ENCODE measurements around the gene SMCO2. TPM values are rescaled to one million over a fixed set of nuclear protein-coding genes. Genes with fewer than 3 reads are reported as not detected.
A peak's percentile ranks its signal among the peaks of the same experiment; 100 is the strongest.

SMCO2 gene
- not detected in 2 replicates for total RNA-seq (2014; rRNA removed; shearing (Covaris generic))

DNA sequence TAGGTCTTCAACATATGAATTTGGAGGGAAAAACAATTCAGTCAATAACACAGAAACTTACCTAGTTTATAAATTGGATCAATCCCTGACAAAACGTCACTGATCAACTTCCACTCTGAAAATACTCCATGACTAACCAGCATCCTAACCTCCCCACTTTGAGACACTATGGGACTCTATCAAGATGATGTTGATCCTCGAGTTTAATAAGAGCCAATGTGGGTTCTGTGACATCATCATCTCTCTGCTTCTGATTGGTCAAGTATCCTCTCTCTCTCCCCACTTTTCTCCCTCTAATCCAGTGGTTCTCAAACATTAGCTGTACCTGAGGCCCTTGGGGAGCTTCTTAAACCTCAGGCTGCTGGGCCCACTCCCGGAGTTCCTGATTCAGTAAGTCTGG, at the start of gene SMCO2:
TSS of gene SMCO2 (plus strand) at position 301 of the 400 bp plus-strand sequence. CDS start 23,896 bp downstream, outside the sequence.
- no peak for DNase-seq (ENCODE audit: low read depth)

DNA sequence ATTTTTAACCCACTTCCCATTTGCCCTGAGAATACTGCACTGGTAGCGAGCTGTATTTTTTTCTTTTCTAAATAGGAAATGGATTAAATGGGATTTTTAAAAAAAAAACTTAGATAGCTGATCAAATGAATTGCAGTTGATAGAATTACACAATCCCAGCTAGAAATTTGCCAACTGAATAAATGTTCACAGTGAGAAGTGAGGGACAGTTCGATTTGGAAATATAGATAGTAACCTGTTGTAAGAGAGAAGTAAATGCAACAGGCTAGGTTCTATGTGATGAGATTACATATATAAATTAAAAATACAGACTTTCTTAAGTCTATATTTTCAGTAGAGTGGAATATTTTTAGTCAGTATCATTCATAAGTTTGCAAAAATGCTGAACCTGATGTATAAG, 48.1 kb upstream of the SMCO2 start:
- no peak for DNase-seq (ENCODE audit: low read depth)

DNA sequence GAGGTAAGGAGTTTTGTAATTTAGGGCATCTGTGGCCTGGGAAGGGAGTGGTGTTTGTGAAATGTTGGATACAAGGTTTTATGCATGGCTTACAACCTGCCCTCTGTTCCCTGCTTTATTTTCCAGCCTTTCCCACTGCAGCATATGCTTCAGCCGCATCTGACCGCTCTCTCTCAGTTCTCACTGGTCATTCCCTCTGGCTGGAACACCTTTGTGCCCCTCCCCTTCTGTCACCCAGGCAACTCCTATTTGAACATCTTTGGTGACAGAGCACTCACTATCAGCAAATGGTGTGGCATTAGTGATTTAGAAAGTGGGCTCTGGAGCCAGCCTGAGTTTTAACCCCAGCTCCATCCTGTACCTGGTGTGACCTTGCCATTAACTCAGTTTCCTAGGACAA, 47.5 kb upstream of the SMCO2 start:
- no peak for DNase-seq (ENCODE audit: low read depth)

DNA sequence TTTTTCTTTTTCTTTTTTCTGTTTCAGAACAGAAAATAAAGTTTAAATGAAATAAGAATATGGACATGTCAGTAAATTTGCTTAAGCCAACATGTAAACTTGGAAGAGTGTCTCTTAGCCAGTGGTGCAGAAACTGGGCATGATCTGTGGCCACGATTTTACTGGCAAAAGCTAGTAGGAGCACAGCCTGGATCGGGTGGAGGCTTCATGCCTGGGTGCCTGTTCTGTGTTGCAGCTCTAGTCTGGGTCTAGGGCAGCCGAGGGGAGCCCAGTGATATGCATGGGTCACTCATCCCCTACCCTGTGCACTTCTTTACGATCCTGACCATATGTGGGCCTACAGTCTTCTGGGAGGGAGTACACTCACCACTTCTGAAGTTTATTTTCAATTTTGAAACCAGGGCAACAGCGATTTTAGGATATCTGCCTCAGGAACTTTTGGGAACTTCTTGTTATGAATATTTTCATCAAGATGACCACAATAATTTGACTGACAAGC, 45.6 kb upstream of the SMCO2 start:
- DNase-seq (ENCODE audit: low read depth), result no peak

DNA sequence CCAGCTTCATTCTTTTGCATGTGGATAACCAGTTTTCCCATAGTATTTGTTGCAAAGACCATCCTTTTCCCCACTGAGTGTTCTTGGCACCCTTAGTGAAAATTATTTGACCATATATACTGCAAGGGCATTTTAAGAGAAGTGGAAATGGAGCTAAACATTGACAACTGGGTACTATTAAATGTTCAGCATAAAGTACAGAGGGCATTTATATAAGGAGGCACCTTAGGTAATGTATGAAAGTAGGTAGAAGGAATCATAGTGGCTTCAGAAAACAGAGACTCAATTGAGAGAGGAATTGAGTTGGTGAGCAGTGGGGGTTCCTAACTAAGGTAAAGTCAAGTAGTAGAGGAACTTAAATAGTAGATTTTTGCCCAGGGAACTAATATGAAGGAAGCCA, 34.5 kb upstream of the SMCO2 start:
- DNase-seq (ENCODE audit: low read depth), result no peak

DNA sequence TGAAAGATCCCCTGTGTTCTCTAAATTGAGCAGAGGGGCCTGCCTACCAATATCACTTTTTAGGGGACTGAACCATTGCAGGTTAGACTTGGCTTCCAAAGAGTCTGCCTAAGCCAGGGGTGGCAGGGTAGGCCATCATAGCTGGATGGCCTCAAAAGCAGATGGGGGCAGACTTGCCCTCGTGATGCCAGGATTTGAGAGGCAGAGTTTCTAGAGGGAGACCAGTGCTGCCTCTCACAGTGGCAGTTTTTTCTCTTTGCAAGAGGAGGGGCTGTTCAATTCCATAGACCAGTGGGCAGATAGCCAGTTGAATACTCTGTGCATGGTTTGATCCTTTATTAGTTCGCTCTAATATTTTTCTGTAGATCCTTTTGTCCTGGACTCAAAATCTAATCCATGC, 23.8 kb upstream of the SMCO2 start:
- no peak for DNase-seq (ENCODE audit: low read depth)

DNA sequence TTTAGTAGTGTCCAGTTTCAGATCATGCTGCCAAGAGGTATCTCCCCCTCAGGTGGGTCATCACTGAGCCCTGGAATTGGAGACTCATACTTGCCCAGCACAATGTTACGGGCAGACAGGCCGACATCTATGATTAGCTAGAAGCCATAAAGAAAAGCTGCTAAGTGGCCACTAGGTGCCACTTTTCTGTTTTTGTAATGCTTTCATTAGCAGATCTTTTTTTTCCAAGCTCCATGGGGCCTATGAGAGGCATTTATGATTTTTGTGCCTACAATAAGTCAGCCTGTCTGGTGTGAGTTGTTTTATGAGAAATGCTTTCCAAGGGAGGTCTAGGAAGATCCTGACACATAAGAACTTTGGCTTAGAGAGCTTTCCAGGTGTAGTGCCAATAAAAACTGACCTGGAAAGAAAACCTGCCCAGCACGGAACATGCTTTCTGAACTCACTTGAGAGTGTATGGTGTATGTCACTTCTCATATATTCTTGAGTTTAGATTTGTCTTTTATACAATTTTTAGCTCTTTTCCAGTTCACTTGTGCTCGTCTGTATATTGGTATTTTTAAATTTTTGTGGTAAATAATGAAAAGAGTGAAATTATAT, 21.8 kb upstream of the SMCO2 start:
- peak; percentile 60 for DNase-seq (ENCODE audit: low read depth)

DNA sequence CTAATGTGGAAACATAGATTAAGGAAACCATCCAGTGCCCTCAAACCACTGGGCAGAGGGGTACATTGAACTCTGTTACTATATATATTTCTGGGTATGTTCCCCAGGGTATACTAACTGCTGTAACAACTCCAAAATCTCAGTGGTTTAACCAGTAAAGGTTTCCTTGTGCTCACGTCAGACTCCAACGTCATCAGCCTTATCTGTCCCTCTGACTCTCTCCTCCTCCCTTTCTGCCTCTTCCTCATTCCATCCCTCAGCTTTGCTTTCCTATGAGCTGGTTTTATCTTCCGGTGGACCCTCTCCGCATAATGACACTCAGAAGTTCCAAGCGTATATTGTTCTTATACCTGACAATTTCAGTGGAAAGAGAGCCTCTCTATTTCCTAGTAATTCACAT, 21.2 kb upstream of the SMCO2 start:
- no peak for DNase-seq (ENCODE audit: low read depth)

DNA sequence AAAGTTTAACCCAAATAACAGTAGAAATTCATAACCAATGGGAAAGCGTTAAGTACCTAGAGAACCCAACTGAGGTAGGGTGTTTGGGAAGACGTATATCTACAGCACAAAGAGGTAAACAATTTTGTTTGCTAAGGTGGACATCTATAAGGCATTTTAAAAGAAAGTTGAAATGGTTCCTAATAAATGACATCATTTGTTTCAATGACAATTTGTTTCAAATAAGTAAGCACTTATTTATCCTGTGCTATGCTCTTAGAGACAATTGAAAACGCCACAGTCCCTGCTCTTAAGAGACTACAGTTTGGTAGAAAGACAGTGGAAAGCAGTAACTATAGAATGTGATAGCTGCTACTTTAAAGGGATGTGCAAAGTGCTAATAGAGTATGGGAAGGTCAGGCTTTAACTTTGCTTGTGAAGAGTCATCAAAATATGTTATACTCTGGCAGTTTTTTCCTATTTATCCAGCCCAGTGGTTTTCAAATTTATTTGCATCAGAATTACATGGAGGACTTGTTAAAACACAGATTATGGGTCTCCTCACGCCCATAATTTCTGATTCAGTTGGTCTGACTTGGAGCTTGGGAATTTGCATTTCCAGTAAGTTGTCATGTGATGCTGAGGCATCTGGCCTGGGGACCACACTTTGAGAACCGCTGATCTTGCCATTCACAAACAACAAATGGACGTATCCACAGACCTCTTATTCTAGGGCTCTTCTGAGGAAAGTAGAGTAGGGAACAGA, 19.6 kb upstream of the SMCO2 start:
- no peak for DNase-seq (ENCODE audit: low read depth)

DNA sequence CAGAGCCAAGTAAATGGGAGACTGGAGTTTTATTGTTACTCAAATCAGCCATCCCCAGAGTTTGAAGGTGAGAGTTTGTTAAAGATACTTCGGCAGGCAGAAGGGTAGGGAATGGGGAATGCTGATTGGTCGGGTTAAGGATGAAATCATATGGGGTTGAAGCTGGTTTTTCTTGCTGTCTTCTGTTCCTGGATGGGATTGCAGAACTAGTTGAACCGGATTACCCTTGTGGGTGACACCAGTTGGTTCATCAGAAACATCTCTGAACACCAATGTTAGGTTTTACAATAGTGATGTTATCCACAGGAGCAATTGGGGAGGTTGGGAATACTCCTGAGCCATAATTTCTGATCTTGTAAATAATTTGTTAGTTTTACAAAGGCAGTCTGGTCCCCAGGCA, 18.7 kb upstream of the SMCO2 start:
- DNase-seq (ENCODE audit: low read depth), result no peak

DNA sequence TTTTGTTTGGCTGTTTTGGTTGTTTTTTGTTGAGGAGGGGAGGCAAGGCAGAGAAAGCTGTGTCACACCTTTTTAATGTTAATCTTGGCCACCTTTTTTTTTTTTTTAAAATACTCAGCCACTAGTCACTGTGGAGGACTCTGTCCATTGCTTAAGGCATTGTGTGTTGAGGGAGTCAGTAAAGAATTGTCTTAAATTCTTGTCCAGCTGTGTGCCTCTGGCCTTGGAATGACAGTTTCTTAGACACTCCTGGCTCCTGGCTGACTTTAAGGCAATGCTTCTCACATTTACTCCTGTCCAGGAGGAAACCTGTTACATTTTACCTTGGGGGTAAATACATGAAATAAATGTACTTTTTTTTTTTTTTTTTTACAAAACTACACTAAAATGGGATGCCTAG, 18.1 kb upstream of the SMCO2 start:
- DNase-seq (ENCODE audit: low read depth), result no peak

DNA sequence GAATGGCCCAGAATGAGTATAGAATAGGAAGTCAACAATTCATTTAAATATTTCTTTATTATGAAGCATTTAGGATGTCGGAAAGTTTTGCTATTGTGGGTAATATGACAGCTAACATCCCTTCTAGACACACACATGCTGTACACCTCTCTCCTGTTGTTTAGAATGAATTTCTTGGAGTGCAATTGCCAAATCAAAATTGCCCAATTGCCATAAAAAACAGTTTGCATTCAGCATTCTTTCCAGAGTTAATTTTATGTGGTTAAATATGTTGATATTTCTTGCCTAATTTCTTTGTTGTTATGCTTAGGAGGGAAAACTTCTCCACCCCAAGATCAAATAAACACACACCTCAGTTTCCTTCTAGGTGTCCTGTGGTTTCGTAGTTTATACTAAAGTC, 16.9 kb upstream of the SMCO2 start:
- DNase-seq (ENCODE audit: low read depth), result no peak

DNA sequence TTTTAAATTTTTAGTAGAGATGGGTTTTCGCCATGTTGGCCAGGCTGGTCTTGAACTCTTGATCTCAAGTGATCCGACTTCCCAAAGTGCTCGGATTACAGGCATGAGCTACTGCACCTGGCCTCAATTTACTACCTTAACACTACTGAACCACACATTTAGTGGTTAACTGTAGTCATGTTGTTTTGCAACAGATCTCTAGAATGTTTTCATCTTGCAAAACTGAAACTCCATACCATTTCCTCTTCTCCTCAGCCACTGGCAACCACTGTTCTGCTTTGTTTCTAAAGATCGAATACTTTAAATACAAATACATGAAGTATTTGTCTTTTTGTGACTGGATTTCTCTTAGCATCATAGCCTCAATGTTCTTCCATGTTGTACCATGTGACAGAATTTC, 15.4 kb upstream of the SMCO2 start:
- no peak for DNase-seq (ENCODE audit: low read depth)

DNA sequence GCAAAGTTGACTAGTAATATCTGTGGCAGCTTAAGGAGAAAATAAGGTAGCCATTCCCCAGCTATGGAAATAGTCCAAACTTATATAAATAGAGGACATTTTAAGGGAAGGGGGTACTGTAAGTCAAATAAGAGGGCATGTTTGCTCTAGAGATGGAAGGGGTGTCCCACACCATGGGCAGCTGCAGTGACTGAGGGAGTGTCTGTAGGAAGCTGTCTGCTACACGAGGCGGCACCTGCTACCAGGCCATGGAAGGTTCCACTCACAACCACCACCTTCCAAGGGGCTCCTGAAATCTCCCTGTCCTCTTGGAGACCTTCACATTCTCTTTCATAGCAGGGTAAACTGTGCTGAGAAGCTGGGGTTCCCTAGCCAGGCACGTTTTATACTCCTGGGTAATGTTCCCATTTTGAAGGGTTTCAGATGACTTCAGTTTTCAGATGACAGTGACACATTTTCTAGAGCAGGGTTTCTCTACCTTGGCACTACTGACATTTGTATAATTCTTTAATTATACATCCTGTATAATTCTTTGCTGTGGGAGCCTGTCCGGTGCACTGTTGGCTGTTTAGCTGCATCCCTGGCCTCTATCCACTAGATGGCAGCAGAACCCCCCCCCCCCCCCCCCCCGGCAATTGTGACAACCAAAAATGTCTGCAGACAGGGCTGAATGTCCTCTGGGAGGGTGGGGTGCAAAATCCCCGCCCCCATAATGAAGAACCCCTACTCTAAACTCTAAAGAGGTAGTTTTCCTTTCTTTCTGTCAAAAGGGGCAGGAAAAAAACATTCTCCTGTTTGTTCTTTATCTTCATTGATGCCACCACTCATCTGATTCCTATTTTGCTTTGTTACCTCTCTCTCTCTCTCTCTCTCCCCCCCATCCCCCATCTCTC, 11.6 kb upstream of the SMCO2 start:
- peak; percentile 16 for DNase-seq (ENCODE audit: low read depth)

DNA sequence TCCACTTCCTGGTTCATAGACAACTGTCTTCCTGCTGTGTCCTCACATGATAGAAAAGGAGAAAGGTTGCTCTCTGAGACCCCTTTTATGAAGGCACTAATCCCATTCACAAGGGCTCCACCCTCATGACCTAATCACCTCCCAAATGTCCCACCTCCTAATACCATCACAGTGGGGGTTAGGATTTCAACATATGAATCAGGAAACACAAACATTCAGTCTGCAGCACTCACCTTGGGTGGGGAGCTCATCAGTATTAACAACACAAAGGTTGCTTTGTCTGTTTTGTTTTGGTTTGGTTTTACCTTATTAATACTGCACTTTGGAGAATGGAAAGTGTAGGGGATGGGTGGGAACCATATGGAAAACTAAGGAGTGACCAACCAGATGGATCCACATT, 10.5 kb upstream of the SMCO2 start:
- DNase-seq (ENCODE audit: low read depth), result no peak

DNA sequence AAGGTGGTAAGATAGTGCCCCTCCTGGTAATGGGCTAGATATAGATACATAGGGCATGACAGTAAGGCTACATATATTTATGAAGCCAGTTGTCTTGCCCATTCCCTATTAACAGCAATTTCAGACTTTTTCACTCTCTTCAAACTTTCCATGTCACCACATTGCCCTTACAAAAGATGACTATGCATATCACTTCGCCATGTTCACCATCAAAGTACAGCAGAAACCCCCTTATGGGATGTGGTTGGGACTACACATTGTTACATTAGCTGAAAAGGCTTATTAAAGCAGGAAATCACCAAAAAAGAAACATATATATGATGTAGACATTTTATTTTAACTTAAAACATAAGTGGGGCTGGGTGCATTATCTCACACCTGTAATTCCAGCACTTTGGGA, 9.8 kb upstream of the SMCO2 start:
- DNase-seq (ENCODE audit: low read depth), result no peak

DNA sequence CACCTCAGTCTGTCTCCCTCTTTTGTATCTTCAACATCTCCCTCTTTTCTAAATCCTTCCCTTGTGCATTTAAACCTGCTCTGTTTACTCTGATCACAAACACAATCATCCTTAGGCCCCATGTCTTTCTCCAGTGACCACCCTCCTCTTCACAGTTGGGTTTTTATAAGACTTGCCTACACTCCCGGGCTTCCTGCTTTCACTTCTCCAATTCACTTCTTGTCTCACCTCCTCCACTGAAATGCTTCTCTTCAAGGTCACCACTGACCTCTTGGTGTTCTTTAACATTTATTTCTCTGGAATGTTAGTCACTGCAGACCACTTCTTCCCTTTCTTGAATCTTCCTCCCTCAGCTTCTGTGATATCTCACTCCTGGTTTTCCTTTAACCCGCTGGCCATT, 8.7 kb upstream of the SMCO2 start:
- no peak for DNase-seq (ENCODE audit: low read depth)

DNA sequence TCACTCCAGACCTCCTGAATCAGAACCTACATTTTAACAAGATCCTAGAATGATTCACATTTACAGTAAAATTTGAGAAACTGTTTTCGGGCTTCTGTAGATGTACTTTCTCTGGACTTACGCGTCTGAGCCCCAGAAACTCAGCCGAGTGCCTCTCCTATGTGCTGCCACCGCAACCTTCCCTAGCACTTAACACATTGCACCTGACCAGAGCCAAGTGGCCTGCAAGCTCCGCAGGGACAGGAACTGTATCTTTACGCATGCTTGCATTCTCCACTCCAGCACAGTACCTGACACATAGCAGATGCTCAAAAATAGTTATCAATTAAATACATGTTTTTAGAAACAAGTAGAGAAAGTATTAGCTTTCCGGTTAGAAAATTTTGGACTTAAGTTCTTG, 1.2 kb downstream of the SMCO2 start:
- no peak for DNase-seq (ENCODE audit: low read depth)

DNA sequence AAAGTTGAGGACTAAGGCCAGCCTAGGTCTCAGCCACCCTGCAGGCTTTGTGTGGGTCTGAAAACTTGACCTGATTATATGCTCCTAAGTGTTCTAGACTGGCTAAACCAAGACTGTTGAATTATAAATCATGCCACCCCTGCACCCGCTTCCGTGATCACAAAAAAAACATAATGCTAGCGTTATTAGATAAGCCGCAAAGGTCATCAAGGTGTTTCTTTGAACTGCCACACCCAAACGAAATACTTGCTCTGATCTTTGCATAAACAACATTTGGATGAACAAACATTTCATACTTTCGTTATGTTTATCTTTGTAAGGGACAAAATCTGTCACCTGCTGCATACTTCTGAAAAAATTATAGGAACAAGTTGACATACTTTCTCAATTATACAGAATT, 2.5 kb downstream of the SMCO2 start:
- DNase-seq (ENCODE audit: low read depth), result no peak

DNA sequence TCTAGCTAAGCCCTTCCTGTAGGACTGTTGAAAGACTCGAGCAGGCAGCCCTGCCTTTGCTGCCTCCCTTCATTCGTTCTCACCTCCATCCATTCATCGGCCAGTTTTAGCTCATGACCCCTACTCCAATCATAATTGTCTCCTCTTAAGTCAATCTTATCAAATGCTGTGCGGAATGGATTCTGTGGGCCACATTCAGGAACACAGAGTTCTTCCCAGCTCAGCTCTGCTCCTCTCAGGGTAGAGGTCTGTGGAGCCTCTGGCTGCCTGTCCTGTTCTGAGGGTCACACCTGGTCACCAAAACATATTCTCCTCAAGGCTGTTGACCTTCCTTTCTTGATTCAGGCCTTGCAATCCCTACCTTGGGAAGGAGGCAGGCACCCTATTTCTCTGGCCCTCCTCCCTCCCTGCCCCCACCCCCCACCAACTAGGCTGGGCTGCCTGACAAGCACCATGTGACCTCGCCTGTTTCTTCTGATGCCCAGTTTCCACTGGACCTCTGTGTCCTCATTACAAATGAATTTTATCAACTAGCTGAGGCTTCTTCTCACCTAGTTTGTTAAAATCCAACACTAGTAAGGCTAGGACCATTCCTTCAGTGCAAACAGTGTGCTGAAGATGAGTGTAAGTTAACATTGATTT, 3.5 kb downstream of the SMCO2 start:
- DNase-seq (ENCODE audit: low read depth), result no peak

DNA sequence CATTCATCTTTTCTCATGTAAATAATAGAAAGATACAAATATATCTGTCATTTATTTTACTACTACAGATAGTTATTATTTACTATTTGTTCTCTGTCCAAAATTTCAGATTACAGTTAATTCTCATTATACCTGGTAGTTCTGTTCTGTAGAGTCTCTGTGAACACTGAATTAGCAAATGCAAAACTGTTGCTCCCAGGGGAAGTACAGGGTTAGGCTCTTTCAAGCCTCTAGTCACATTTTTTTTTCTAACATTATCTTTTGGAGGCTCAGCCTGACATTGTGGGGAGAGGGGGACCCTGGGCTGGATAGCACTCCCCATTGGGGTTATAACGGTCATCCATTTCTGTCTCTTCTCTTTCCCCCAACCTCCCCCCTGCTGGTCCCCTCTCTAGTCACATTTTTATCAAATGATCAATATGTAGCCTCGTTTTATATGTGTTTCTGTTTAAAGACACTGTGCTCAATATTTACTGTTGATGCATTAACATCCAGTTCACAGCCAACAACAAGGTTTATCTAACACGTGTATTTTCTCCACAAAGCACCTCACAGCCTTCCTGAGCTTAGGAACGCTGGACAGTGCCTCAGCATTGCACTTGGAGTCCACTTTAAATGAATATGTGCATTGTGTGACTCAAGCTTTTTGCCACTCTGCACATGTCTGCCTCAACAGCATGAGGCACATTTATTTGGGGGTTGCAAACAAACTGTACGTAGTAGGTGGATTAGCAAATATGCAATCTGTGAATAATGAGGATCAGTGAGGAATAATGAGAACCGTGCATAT, 4.7 kb downstream of the SMCO2 start:
- no peak for DNase-seq (ENCODE audit: low read depth)

Measured in RPMI7951 (cell line).